OCI-LY7 (cell line): ENCODE data around the gene ANTXR1. TPM values are rescaled to one million over a fixed set of nuclear protein-coding genes. Genes with fewer than 3 reads are reported as not detected.

Source experiments
- BruUV-seq: library from RNA; stranded (reverse); fragments of 400-500 nt; replicated peaks from 2 replicates; lab custom pipeline; 2021; lab: Mats Ljungman, UMichigan
- CTCF ChIA-PET: fragments of 300-600 bp; sonication (Branson Sonifier 250); formaldehyde crosslinking; loops from one replicate; lab custom pipeline; 2022; ENCODE audit warnings: antibody characterized with exemption; ENCODE audit not compliant: unreplicated experiment; lab: Charles Lee
- POLR2A ChIA-PET: fragments of 300-600 bp; sonication (Branson Sonifier 250); formaldehyde crosslinking; loops from one replicate; lab custom pipeline; 2022; ENCODE audit warnings: antibody characterized with exemption; lab: Charles Lee
- DNase-seq: peaks from one replicate; pipeline ENCODE4 v3.0.0-alpha.2; 2015; ENCODE audit warnings: low spot score
- H2AFZ ChIP-seq: fragments of 200-600 bp; sonication (generic), shearing (Covaris generic); 2 replicates; pipeline ENCODE4 v1.6.1; 2014; ENCODE audit warnings: mild to moderate bottlenecking, antibody characterized with exemption, low read length, moderate library complexity
- H3K27ac ChIP-seq: fragments of 200-600 bp; sonication (generic); 2 replicates; pipeline ENCODE4 v1.5.1; 2014; ENCODE audit warnings: mixed run types, low read depth, mild to moderate bottlenecking, moderate library complexity, low read length, inconsistent platforms; ENCODE audit not compliant: poor library complexity, severe bottlenecking
- H3K36me3 ChIP-seq: fragments of 200-600 bp; sonication (generic); 2 replicates; pipeline ENCODE4 v1.6.1; 2014; ENCODE audit warnings: mild to moderate bottlenecking, antibody characterized with exemption, low read length, moderate library complexity, mixed read lengths; ENCODE audit not compliant: insufficient read depth
- H3K4me1 ChIP-seq: fragments of 200-600 bp; sonication (generic); 2 replicates; pipeline ENCODE4 v1.5.1; 2014; ENCODE audit warnings: mild to moderate bottlenecking, low read length; ENCODE audit not compliant: insufficient read depth, poor library complexity, severe bottlenecking
- H3K4me2 ChIP-seq: fragments of 200-600 bp; sonication (generic); 2 replicates; pipeline ENCODE4 v1.6.1; 2014; ENCODE audit warnings: mild to moderate bottlenecking, low read length
- H3K4me3 ChIP-seq: fragments of 200-600 bp; sonication (generic); 2 replicates; pipeline ENCODE4 v1.5.1; 2014; ENCODE audit warnings: mild to moderate bottlenecking, low read depth, low read length; ENCODE audit not compliant: poor library complexity, severe bottlenecking
- H3K79me2 ChIP-seq: fragments of 200-600 bp; sonication (generic); 2 replicates; pipeline ENCODE4 v1.6.1; 2016; ENCODE audit warnings: low read depth, mild to moderate bottlenecking, low read length, moderate library complexity, mixed read lengths; ENCODE audit not compliant: insufficient read depth
- H3K9me2 ChIP-seq: fragments of 200-600 bp; sonication (generic); 2 replicates; pipeline ENCODE4 v1.6.1; 2016; ENCODE audit warnings: mild to moderate bottlenecking, low read length, mixed read lengths; ENCODE audit not compliant: insufficient read depth
- H3K9me3 ChIP-seq: fragments of 200-600 bp; sonication (generic); 2 replicates; pipeline ENCODE4 v1.6.1; 2014; ENCODE audit warnings: mild to moderate bottlenecking, mixed run types, low read length, mixed read lengths
- H4K20me1 ChIP-seq: fragments of 200-600 bp; sonication (generic); 2 replicates; pipeline ENCODE4 v1.6.1; 2014; ENCODE audit warnings: mild to moderate bottlenecking, antibody characterized with exemption, low read length, moderate library complexity, mixed read lengths; ENCODE audit not compliant: insufficient read depth
- CTCF ChIP-seq: fragments of 200-600 bp; sonication (generic); conservative IDR thresholded peaks from 2 replicates; pipeline ENCODE4 v1.5.1; 2014; ENCODE audit warnings: mild to moderate bottlenecking, antibody characterized with exemption, low read length, moderate library complexity, mixed read lengths
- EZH2phosphoT487 ChIP-seq: fragments of 200-600 bp; sonication (generic); IDR thresholded peaks from 2 replicates; pipeline ENCODE4 v1.6.1; 2018; ENCODE audit warnings: low read depth, borderline replicate concordance, mild to moderate bottlenecking, mixed run types, antibody characterized with exemption, low read length, moderate library complexity, mixed read lengths
- intact Hi-C: fragments of 100-400 bp; cut with micrococcal nuclease; formaldehyde crosslinking; loops from one replicate; pipeline ENCODE4 v1.10.0; 2022; ENCODE audit not compliant: unreplicated experiment
- total RNA-seq, 2 experiments: library from RNA; depleted of rRNA in 1 of 2; stranded (reverse); fragments of >200 nt in 1 of 2; shearing (Covaris generic) in 1 of 2; gene quantifications; 2 replicates each; pipeline ENCODE4 v1.2.3, GENCODE V29; 2014 to 2022

The ANTXR1 gene
- total RNA-seq, 2 experiments from 2014 or later: not detected

- Histone ChIP-seq H3K4me1 (no peaks in the 10 kb centered on the region), H3K4me3 (no peak overlapping the region), H3K36me3 (no peaks in the 10 kb centered on the region), H3K9me3 (no peaks in the 10 kb centered on the region), H3K79me2 (no peaks in the 10 kb centered on the region), H2AFZ (no peak overlapping the region), H3K27ac (no peak overlapping the region), H3K4me2 (no peak overlapping the region), H4K20me1 (no peaks in the 10 kb centered on the region), H3K9me2 (no peaks in the 10 kb centered on the region)
- ChIA-PET POLR2A (no interaction called here), CTCF (no interaction called here)
- intact Hi-C loops: no loop called here
- no peak for DNase-seq
- TF ChIP-seq CTCF (no peak), EZH2phosphoT487 (no peak)
- BruUV-seq: no TSS peak
Measured at GRCh38 chr2:69139778-69140670, 127.0 kb downstream of the ANTXR1 start.

- BruUV-seq: no TSS peak
- Histone ChIP-seq H3K4me2 (no peak overlapping the region), H3K79me2 (no peaks in the 10 kb centered on the region), H3K4me1 (no peaks in the 10 kb centered on the region), H3K9me3 (no peaks in the 10 kb centered on the region), H3K4me3 (no peak overlapping the region), H3K36me3 (no peaks in the 10 kb centered on the region), H3K9me2 (no peaks in the 10 kb centered on the region), H2AFZ (no peak overlapping the region), H3K27ac (no peak overlapping the region), H4K20me1 (no peaks in the 10 kb centered on the region)
- POLR2A ChIA-PET: no interaction called here
- TF ChIP-seq CTCF: no peak
- TF ChIP-seq EZH2phosphoT487: no peak
- CTCF ChIA-PET: no interaction called here
- no peak for DNase-seq
- intact Hi-C loops: no loop called here
Measured at GRCh38 chr2:69141061-69141460, 128.1 kb downstream of the ANTXR1 start.

- ChIA-PET POLR2A (no interaction called here), CTCF (no interaction called here)
- intact Hi-C loops: no loop called here
- Histone ChIP-seq H3K36me3 (no peaks in the 10 kb centered on the region), H3K4me3 (no peak overlapping the region), H3K79me2 (no peaks in the 10 kb centered on the region), H4K20me1 (no peaks in the 10 kb centered on the region), H3K27ac (no peak overlapping the region), H3K9me2 (no peaks in the 10 kb centered on the region), H2AFZ (no peak overlapping the region), H3K9me3 (no peaks in the 10 kb centered on the region), H3K4me2 (no peak overlapping the region), H3K4me1 (no peaks in the 10 kb centered on the region)
- no peak for DNase-seq
- TF ChIP-seq EZH2phosphoT487 (no peak), CTCF (no peak)
- BruUV-seq: no TSS peak
Measured at GRCh38 chr2:69143748-69144360, 130.9 kb downstream of the ANTXR1 start.
